GM19324 (cell line): ENCODE data around the gene SNX8.

ENCODE experiments used
- ATAC-seq: cut with Tn5 transposase; IDR thresholded peaks from one replicate; pipeline ENCODE4 v1.9.1; 2021; ENCODE audit warnings: mild to moderate bottlenecking, moderate library complexity; ENCODE audit not compliant: unreplicated experiment, low FRiP score

SNX8 gene

GRCh38 chr7:2228921-2229320, 85.3 kb downstream of the SNX8 start:
- no peak for ATAC-seq

- no peak for ATAC-seq
Observed at GRCh38 chr7:2227699-2228098, 86.5 kb downstream of the SNX8 start.

- ATAC-seq, result no peak
Observed at GRCh38 chr7:2225830-2226229, 88.4 kb downstream of the SNX8 start.

GRCh38 chr7:2225336-2225735, 88.9 kb downstream of the SNX8 start:
- no peak for ATAC-seq

GRCh38 chr7:2224934-2225333, 89.3 kb downstream of the SNX8 start:
- no peak for ATAC-seq

- no peak for ATAC-seq
Observed at GRCh38 chr7:2224491-2224928, 89.7 kb downstream of the SNX8 start.

GRCh38 chr7:2223321-2223720, 90.9 kb downstream of the SNX8 start:
- ATAC-seq, result no peak

GRCh38 chr7:2222516-2222915, 91.7 kb downstream of the SNX8 start:
- no peak for ATAC-seq

GRCh38 chr7:2220954-2221353, 93.3 kb downstream of the SNX8 start:
- ATAC-seq, result no peak

GRCh38 chr7:2220506-2220905, 93.7 kb downstream of the SNX8 start:
- ATAC-seq, result no peak

GRCh38 chr7:2220030-2220429, 94.2 kb downstream of the SNX8 start:
- no peak for ATAC-seq

- ATAC-seq, result no peak
Observed at GRCh38 chr7:2219606-2220005, 94.6 kb downstream of the SNX8 start.

GRCh38 chr7:2219136-2219535, 95.1 kb downstream of the SNX8 start:
- ATAC-seq, result no peak

- no peak for ATAC-seq
Observed at GRCh38 chr7:2218444-2218785, 95.8 kb downstream of the SNX8 start.

GRCh38 chr7:2217716-2218443, 96.4 kb downstream of the SNX8 start:
- no peak for ATAC-seq

GRCh38 chr7:2217206-2217605, 97.0 kb downstream of the SNX8 start:
- no peak for ATAC-seq

GRCh38 chr7:2215851-2216250, 98.4 kb downstream of the SNX8 start:
- no peak for ATAC-seq

- no peak for ATAC-seq
Observed at GRCh38 chr7:2214636-2215035, 99.6 kb downstream of the SNX8 start.

GRCh38 chr7:2213551-2214215, 100.6 kb downstream of the SNX8 start:
- ATAC-seq, result no peak

- no peak for ATAC-seq
Observed at GRCh38 chr7:2212906-2213305, 101.3 kb downstream of the SNX8 start.

- no peak for ATAC-seq
Observed at GRCh38 chr7:2211926-2212325, 102.3 kb downstream of the SNX8 start.

- no peak for ATAC-seq
Observed at GRCh38 chr7:2211259-2211880, 102.9 kb downstream of the SNX8 start.
